Measurements from ENCODE around the gene VENTX. TPM values are rescaled to one million over a fixed set of nuclear protein-coding genes. Genes with fewer than 3 reads are reported as not detected.
"Not testable (repeated sequence)": the region's sequence is repeated elsewhere in the genome, so short reads cannot be mapped to it uniquely, and the experiment has no call there.

Gene VENTX
- total RNA-seq, 1 donor from 2014 or later, result not detected

GRCh38 chr10:133234796-133235195 is 2.9 kb upstream of the VENTX start:
- intact Hi-C loops (cut with micrococcal nuclease), result not testable (repeated sequence)

GRCh38 chr10:133235265-133235855 is 2.3 kb upstream of the VENTX start:
- intact Hi-C loops (cut with micrococcal nuclease), result no loop called here

- intact Hi-C loops (cut with micrococcal nuclease), result no loop called here
Measured at GRCh38 chr10:133235932-133236331, 1.7 kb upstream of the VENTX start.

DNA sequence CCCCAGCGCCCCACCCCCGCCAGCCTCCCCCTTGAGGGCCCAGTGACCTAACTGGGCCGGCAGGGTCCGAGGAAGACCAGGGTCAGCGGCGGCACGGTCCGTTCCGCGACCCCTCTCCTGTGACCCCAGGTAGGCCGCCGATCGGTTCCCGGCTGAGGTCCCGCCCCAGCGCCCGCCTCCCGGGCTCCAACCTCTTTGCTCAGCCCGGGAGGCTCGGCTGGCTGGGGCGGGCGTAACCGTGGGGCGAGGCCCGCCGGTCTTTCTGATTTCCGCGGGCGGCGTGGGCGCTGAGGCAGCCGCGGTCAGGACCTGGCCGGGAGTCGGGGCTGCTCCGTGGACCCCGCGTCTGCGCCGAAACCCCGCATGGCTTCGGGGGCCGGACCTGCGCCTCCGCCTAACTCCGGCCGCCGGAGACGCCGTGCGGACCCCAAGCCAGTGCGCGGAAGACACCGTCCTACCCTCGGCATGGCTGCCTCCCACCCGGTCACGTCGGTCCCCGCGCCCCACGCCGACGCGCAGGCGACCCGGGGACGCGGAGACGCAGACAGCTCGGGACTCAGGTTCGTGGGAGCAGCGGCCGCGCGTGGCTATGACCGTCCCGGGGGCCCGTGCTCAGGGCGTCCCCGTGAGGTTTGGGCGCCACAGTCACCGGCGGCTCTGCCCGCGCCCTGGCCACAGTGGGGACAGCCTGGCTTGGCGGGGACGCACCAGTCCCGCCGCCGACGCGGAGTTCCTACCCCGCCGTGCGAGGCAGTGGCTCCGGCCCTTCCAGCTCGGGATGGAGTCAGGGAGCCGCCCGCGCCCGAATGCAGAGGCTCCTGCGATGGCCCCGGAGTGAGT is 1.0 kb upstream of the VENTX start:
- intact Hi-C loops (cut with micrococcal nuclease), result no loop called here

DNA sequence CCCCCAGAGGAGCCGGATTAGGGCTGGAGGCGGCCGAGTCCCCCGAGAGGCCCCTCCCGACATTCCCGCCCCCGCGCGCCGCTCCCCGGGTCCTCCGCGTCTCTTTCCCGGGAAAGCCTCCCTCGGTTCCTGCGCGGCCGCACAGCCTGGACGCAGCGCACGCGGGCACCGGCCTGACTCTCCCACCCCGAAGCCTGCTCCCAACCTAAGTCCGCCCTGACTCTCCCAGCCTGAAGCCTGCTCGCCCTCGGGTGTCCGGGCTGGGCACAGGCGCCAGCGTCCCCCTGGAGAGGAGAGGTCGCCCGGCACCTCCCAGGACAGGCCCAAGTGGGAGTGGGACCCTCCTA is 441 bp upstream of the VENTX start:
- intact Hi-C loops (cut with micrococcal nuclease), result no loop called here

- intact Hi-C loops (cut with micrococcal nuclease), result no loop called here
Measured at GRCh38 chr10:133238466-133238804, 780 bp downstream of the VENTX start.

- intact Hi-C loops (cut with micrococcal nuclease), result no loop called here
Measured at GRCh38 chr10:133239990-133240389, 2.3 kb downstream of the VENTX start.

- intact Hi-C loops (cut with micrococcal nuclease), result no loop called here
Measured at GRCh38 chr10:133241501-133242205, 4.0 kb downstream of the VENTX start.

- intact Hi-C loops (cut with micrococcal nuclease), result no loop called here
Measured at GRCh38 chr10:133242611-133243356, 5.1 kb downstream of the VENTX start.

- intact Hi-C loops (cut with micrococcal nuclease), result no loop called here
Measured at GRCh38 chr10:133243593-133243992, 5.9 kb downstream of the VENTX start.

DNA sequence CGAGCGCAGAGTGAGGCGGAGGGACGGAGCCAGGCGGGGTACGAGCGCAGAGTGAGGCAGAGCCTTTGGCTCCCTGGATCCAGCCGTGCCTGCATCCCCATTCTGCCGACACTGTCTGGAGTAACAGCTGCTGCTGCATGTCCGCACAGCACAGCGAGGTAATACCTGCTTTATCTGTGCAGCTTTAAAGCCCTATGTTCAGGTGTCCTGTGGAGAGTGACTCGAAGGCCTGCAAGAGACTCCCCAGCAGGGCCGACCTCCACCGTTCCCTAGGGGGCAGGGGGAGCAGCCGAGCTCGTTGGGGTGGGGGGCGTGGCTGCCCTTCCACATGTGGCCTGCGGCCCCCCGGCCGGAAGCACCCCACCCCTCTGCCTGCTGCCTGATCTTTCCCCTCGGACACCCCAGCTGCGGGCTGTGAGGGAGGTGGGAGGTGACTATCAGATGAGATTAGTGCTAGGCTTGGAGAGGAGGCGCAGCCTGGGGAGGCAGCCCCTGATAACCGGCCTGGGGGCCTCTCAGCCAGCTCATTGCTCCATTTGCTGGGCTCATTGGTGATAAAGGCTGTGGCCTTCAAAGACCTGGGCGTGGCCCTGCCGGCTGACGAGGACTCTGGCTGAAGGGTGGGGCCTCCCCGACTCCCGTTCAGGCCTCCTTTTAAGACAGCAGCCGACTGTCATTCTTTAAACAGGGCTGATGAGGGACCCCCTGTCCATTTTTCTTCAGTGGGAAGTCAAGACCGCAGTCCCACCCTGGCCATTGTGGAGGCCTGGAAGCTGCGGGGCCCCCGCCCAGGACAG is 8.0 kb downstream of the VENTX start:
- intact Hi-C loops (cut with micrococcal nuclease), result no loop called here

- intact Hi-C loops (cut with micrococcal nuclease), result no loop called here
Measured at GRCh38 chr10:133246236-133246626, 8.6 kb downstream of the VENTX start.

GRCh38 chr10:133247681-133248333 is 10.2 kb downstream of the VENTX start:
- intact Hi-C loops (cut with micrococcal nuclease), result no loop called here

DNA sequence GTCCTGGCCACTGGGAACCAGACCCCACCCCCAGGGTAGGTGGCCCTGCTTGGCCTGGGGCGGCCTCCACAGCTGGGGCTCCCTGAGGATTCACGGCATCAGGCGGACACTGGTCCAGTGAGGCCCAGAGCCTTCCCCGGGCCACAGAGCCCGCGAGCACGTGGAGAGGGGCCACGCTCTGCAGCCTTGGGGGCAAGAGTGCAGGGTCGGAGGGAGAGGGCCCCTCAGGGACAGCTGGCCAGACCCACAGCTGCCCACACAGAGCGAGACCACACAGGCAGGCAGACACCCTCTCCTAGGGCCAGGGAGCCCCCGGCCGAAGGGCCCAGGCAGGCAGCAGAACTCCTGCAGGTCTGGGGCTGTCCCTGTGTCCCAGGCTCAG is 10.7 kb downstream of the VENTX start:
- intact Hi-C loops (cut with micrococcal nuclease), result no loop called here

DNA sequence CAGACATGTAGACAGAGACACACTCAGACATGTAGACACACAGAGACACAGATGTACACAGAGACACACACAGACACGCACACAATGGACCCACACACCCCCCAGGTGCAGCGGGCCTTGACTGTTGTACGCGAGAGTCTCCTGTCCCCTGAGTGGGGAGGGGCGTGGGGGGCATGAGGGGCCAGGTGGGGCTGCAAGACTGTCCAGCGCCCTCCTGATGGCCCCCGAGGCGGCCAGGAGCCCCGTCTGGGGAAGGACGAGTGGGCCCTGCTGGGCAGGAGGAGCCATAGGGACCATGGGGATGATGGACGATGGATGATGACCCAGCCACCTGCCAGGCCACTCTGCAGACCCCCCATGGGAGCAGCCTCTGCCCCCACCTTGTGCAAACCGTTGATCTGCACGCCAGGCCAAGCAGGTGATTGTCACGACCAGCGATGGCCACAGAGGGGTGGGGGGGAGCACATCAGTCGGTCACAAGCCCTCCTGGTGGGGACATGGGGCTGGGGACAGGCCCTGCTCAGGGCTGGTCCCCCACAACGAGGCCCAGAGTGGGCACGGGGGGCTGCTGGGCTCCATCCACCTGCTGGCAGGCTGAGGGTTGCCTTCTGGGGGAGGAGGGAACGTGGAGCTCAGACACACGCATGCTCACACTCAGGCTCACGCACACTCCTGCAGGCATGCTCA is 11.6 kb downstream of the VENTX start:
- intact Hi-C loops (cut with micrococcal nuclease), result no loop called here

DNA sequence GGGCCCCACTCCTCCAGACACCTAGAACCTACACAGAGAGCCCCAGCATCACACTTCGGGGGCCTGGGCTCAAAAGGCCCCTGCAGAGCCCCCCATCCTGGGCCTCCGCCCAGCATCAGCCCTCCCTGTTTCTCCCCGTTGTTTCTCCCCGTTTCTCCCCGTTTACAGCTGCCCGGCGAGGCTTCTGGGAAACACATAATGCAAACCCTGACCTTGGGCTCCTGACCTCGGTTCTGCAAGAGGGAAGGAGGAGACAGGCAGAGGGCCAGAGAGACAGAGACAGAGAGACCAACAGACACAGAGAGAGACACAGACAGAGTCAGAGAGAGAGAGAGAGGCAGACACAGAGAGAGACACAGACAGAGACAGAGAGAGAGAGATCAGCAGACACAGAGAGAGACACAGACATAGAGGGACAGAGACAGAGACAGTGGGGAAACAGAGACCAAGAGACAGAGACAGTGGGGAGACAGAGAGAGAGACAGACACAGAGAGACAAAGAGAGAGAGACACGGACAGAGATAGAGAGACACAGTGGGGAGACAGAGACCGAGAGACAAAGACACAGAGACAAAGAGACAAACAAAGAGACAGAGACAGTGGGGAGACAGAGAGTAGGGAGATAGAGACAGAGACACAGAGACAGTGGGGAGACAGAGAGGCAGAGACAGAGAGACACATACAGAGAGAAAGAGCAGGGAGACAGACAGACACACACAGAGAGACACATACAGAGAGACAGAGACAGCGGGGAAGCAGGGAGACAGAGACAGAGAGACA is 12.5 kb downstream of the VENTX start:
- intact Hi-C loops (cut with micrococcal nuclease), result no loop called here

GRCh38 chr10:133251388-133252222 is 13.9 kb downstream of the VENTX start:
- intact Hi-C loops (cut with micrococcal nuclease), result no loop called here

DNA sequence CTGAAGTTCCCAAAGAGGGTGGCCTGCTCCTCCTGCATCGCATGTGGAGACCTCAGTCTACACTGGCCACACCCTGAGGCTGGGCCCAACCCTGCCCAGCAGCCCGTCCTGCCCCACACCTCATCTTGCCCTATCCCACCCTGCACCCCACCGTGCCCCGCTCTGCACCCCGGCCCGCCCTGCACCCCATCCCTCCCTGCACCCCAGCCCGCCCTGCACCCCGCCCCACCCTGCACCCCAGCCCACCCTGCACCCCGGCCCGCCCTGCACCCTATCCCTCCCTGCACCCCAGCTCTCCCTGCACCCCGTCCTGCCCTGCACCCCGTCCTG is 14.5 kb downstream of the VENTX start:
- intact Hi-C loops (cut with micrococcal nuclease), result no loop called here

All from T-helper 2 cell treated with Interferon-gamma antibody and Interleukin-4, amounts not matched to agents 100 ng/mL and 5 ng/mL, for 36 hours (primary cell).